COLO829 (cell line): ENCODE data around the gene ZC3H11A.
"Not testable (repeated sequence)": the region's sequence is repeated elsewhere in the genome, so short reads cannot be mapped to it uniquely, and the experiment has no call there.

Experiments used
- DNase-seq: peaks from one replicate; pipeline ENCODE4 v3.0.0; 2012; ENCODE audit warnings: low spot score

ZC3H11A gene

GRCh38 chr1:203781962-203782361 is 13.5 kb upstream of the ZC3H11A start:
- no peak for DNase-seq

- DNase-seq: no peak
These were observed 5.5 kb upstream of the ZC3H11A start for GRCh38 chr1:203789966-203790365.

GRCh38 chr1:203791498-203791897 is 3.9 kb upstream of the ZC3H11A start:
- DNase-seq: no peak

- no peak for DNase-seq
These were observed 2.9 kb upstream of the ZC3H11A start for GRCh38 chr1:203792486-203792885.

GRCh38 chr1:203793561-203793960 is 1.9 kb upstream of the ZC3H11A start:
- DNase-seq: not testable (repeated sequence)

GRCh38 chr1:203794764-203795440 is 521 bp upstream of the ZC3H11A start:
- DNase-seq: no peak

- no peak for DNase-seq
These were observed 798 bp downstream of the ZC3H11A start for GRCh38 chr1:203796236-203796605.

GRCh38 chr1:203797216-203797615 is 1.8 kb downstream of the ZC3H11A start:
- no peak for DNase-seq

GRCh38 chr1:203797948-203798655 is 2.7 kb downstream of the ZC3H11A start:
- peak; percentile 74 for DNase-seq

- no peak for DNase-seq
These were observed 3.7 kb downstream of the ZC3H11A start for GRCh38 chr1:203799157-203799556.

- no peak for DNase-seq
These were observed 4.5 kb downstream of the ZC3H11A start for GRCh38 chr1:203799971-203800370.

- no peak for DNase-seq
These were observed 10.3 kb downstream of the ZC3H11A start for GRCh38 chr1:203805689-203806088.

- DNase-seq: no peak
These were observed 11.8 kb downstream of the ZC3H11A start for GRCh38 chr1:203807196-203807595.

GRCh38 chr1:203813581-203814341 is 18.3 kb downstream of the ZC3H11A start:
- DNase-seq: no peak

- DNase-seq: no peak
These were observed 23.0 kb downstream of the ZC3H11A start for GRCh38 chr1:203818399-203818798.

- no peak for DNase-seq
These were observed 27.9 kb downstream of the ZC3H11A start for GRCh38 chr1:203823306-203823705.

- no peak for DNase-seq
These were observed 30.8 kb downstream of the ZC3H11A start for GRCh38 chr1:203826175-203826574.

- no peak for DNase-seq
These were observed 32.6 kb downstream of the ZC3H11A start for GRCh38 chr1:203828002-203828401.

- no peak for DNase-seq
These were observed 33.1 kb downstream of the ZC3H11A start for GRCh38 chr1:203828503-203828902.

GRCh38 chr1:203829247-203829646 is 33.8 kb downstream of the ZC3H11A start:
- DNase-seq: not testable (repeated sequence)

- DNase-seq: no peak
These were observed 40.1 kb downstream of the ZC3H11A start for GRCh38 chr1:203835476-203835875.

- DNase-seq: no peak
These were observed 43.7 kb downstream of the ZC3H11A start for GRCh38 chr1:203839081-203839480.

- DNase-seq: no peak
These were observed 44.9 kb downstream of the ZC3H11A start for GRCh38 chr1:203840208-203840808.
